ENCODE measurements around the gene OSMR. TPM values are rescaled to one million over a fixed set of nuclear protein-coding genes. Genes with fewer than 3 reads are reported as not detected.
"Not testable (repeated sequence)": the region's sequence is repeated elsewhere in the genome, so short reads cannot be mapped to it uniquely, and the experiment has no call there.

The OSMR gene
- total RNA-seq, 2 experiments from 2014 or later: 0.05 TPM; not detected in 1

GRCh38 chr5:38858839-38859238, 13.0 kb downstream of the OSMR start:
- Mint-ChIP-seq H3K36me3 (ENCODE audit: low read depth) (no peaks in the 10 kb centered on the region), H3K27ac (no peak overlapping the region), H3K4me1 (ENCODE audit: low read depth) (no peaks in the 10 kb centered on the region), H3K9me3 (ENCODE audit: insufficient read depth) (peaks cover 3% of the 10 kb centered on the region), H3K4me3 (no peak overlapping the region), H3K27me3 (ENCODE audit: low read depth) (peaks cover 9% of the 10 kb centered on the region)
- ATAC-seq (no peak), DNase-seq (no peak)
- POLR2A ChIA-PET: no interaction called here
- CTCF ChIA-PET: no interaction called here

GRCh38 chr5:38861986-38862770, 16.4 kb downstream of the OSMR start:
- H3K4me3 Mint-ChIP-seq; POLR2A ChIA-PET; ATAC-seq; DNase-seq; H3K36me3 Mint-ChIP-seq (ENCODE audit: low read depth); H3K4me1 Mint-ChIP-seq (ENCODE audit: low read depth); H3K27ac Mint-ChIP-seq; CTCF ChIA-PET: not testable (repeated sequence)
- H3K27me3 Mint-ChIP-seq (ENCODE audit: low read depth): peaks cover 11% of the 10 kb centered on the region
- H3K9me3 Mint-ChIP-seq (ENCODE audit: insufficient read depth): peaks cover 15% of the 10 kb centered on the region

DNA sequence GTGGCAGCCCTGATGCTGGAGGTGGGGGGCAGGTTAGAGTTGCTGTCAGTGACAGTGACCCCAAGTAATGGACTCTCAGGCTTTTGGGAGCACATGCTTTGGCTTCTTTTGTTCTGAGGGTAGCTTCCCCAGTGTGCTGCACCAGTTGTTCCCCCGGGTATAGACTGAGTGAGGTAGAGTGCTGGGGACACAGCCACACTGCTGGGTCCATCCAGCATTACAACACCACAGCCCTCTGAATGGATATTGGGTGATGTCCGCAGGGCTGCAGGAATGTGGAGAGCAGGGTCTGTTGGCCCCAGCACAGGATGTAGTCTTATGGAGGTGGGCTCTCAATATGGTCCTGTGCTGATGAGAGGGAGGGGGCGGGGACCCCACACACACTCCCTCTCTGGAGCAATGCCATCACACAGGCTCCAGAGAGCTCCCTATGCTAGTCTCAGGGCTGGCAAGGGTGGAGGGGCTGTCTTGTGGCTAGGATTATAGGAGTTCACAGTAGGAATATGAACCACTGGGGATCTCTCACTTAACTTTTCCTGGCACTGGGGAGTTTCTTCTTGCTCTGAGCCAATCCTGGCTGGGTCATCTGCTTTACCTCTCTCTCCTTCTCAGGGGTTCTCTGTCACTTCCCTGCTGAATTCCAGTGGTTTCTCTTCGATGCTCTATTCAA, 20.7 kb downstream of the OSMR start:
- H3K27ac Mint-ChIP-seq: no peak overlapping the region

DNA sequence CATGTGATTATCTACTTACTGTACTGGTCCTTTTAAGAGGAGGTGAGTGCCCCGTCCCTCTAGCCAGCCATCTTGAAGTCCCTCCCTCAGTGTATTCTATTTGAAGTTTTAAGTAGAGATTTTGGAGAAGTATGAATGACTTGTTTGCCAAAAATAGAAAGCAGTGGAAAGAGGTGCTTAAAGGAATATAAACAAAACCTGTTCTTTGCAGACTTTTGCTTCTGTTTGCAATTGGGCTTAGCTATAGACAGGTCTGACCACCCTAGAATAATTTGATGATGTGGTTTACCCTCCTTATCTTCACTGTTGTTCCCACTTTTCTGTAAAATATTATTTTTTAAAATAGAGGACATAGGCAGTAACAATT, 21.2 kb downstream of the OSMR start:
- Mint-ChIP-seq H3K27me3 (ENCODE audit: low read depth) (peaks cover 13% of the 10 kb centered on the region), H3K9me3 (ENCODE audit: insufficient read depth) (peaks cover 15% of the 10 kb centered on the region), H3K36me3 (ENCODE audit: low read depth) (no peaks in the 10 kb centered on the region), H3K4me1 (ENCODE audit: low read depth) (no peaks in the 10 kb centered on the region), H3K27ac (no peak overlapping the region), H3K4me3 (no peak overlapping the region)
- ChIA-PET POLR2A (no interaction called here), CTCF (no interaction called here)
- no peak for ATAC-seq
- no peak for DNase-seq

More for the DNA sequence above, 20.7 kb downstream of the OSMR start:
- H3K9me3 Mint-ChIP-seq (ENCODE audit: insufficient read depth): peaks cover 15% of the 10 kb centered on the region
- H3K4me3 Mint-ChIP-seq: no peak overlapping the region
- no peaks in the 10 kb centered on the region for H3K4me1 Mint-ChIP-seq (ENCODE audit: low read depth)
- H3K36me3 Mint-ChIP-seq (ENCODE audit: low read depth): no peaks in the 10 kb centered on the region
- POLR2A ChIA-PET: no interaction called here
- H3K27me3 Mint-ChIP-seq (ENCODE audit: low read depth): peaks cover 13% of the 10 kb centered on the region
- ATAC-seq: no peak
- no peak for DNase-seq
- CTCF ChIA-PET: no interaction called here

- CTCF ChIA-PET: no interaction called here
These were observed 21.6 kb downstream of the OSMR start for GRCh38 chr5:38867416-38867815.

GRCh38 chr5:38870595-38870994, 24.8 kb downstream of the OSMR start:
- Mint-ChIP-seq H3K4me3 (no peak overlapping the region), H3K9me3 (ENCODE audit: insufficient read depth) (no peaks in the 10 kb centered on the region), H3K27me3 (ENCODE audit: low read depth) (peaks cover 20% of the 10 kb centered on the region), H3K36me3 (ENCODE audit: low read depth) (no peaks in the 10 kb centered on the region), H3K27ac (no peak overlapping the region), H3K4me1 (ENCODE audit: low read depth) (no peaks in the 10 kb centered on the region)
- DNase-seq: no peak
- ATAC-seq: no peak
- CTCF ChIA-PET: no interaction called here
- POLR2A ChIA-PET: no interaction called here

More at GRCh38 chr5:38867416-38867815, 21.6 kb downstream of the OSMR start:
- H3K27me3 Mint-ChIP-seq (ENCODE audit: low read depth): peaks cover 13% of the 10 kb centered on the region
- POLR2A ChIA-PET: no interaction called here
- H3K36me3 Mint-ChIP-seq (ENCODE audit: low read depth): no peaks in the 10 kb centered on the region
- no peak overlapping the region for H3K4me3 Mint-ChIP-seq
- no peak for ATAC-seq
- no peaks in the 10 kb centered on the region for H3K4me1 Mint-ChIP-seq (ENCODE audit: low read depth)
- no peak overlapping the region for H3K27ac Mint-ChIP-seq
- DNase-seq: no peak
- H3K9me3 Mint-ChIP-seq (ENCODE audit: insufficient read depth): peaks cover 15% of the 10 kb centered on the region

DNA sequence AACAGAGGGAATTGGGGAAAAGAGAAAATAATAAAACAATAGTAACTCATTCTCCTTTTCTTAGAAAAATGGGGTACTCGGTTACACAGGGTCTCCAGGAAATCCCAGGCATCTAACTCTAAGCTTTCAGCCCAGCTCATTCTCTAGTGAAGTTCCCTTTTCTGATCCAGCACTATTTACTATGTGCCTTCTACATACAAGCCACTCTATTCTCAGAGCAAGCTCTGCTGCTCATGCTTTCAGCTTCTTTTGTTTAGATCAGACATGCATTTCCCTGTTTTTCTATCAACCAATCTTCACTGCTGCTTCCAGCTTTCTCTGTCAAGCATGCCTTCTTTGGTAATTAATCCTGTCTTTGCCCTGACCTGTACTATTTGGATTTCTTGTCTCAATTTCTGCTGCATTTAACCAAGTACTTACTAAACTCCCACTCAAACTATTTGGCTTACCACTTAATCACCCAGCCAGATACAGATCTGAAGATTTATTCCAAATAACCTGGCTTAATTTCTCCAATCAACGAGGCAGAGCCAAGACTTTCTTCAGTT, 25.3 kb downstream of the OSMR start:
- DNase-seq (no peak), ATAC-seq (no peak)
- CTCF ChIA-PET: no interaction called here
- no peak overlapping the region for H3K27ac Mint-ChIP-seq
- POLR2A ChIA-PET: no interaction called here
- H3K4me3 Mint-ChIP-seq: no peak overlapping the region
- H3K36me3 Mint-ChIP-seq (ENCODE audit: low read depth): no peaks in the 10 kb centered on the region
- peaks cover 20% of the 10 kb centered on the region for H3K27me3 Mint-ChIP-seq (ENCODE audit: low read depth)
- no peaks in the 10 kb centered on the region for H3K9me3 Mint-ChIP-seq (ENCODE audit: insufficient read depth)
- no peaks in the 10 kb centered on the region for H3K4me1 Mint-ChIP-seq (ENCODE audit: low read depth)

GRCh38 chr5:38871790-38872551, 26.2 kb downstream of the OSMR start:
- ChIA-PET CTCF (no interaction called here), POLR2A (no interaction called here)
- Mint-ChIP-seq H3K27me3 (ENCODE audit: low read depth) (peaks cover 22% of the 10 kb centered on the region), H3K4me3 (no peak overlapping the region), H3K4me1 (ENCODE audit: low read depth) (no peaks in the 10 kb centered on the region), H3K36me3 (ENCODE audit: low read depth) (no peaks in the 10 kb centered on the region), H3K9me3 (ENCODE audit: insufficient read depth) (no peaks in the 10 kb centered on the region), H3K27ac (no peak overlapping the region)
- ATAC-seq (no peak), DNase-seq (no peak)

- ATAC-seq (no peak), DNase-seq (no peak)
- peaks cover 23% of the 10 kb centered on the region for H3K27me3 Mint-ChIP-seq (ENCODE audit: low read depth)
- POLR2A ChIA-PET: no interaction called here
- no peaks in the 10 kb centered on the region for H3K4me1 Mint-ChIP-seq (ENCODE audit: low read depth)
- no peak overlapping the region for H3K4me3 Mint-ChIP-seq
- H3K9me3 Mint-ChIP-seq (ENCODE audit: insufficient read depth): no peaks in the 10 kb centered on the region
- no peak overlapping the region for H3K27ac Mint-ChIP-seq
- no peaks in the 10 kb centered on the region for H3K36me3 Mint-ChIP-seq (ENCODE audit: low read depth)
- CTCF ChIA-PET: no interaction called here
These were observed 27.0 kb downstream of the OSMR start for GRCh38 chr5:38872826-38873225.

DNA sequence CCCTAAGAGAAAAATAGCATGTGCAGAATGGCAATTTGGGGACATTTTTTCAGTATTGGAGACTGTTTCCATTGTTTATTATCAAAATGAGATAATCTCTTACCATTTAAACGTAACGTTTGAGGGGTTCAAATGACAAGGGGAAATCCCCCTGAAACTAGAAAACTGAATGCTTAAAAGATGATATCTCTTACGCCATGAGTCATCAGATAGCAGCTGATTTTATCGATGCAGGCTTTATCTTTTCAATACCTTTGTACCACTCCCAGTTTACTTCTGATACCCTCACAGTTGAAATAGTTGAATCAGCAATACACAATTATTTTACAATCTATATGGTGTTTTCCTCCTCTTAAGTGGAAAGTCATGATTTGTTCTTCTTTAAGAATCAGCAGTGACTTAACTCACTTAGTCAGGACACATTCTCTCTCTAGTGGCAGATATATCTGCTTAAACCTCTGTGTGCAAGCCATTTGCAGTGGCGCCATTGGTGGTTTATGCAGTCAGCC, 29.2 kb downstream of the OSMR start:
- H3K9me3 Mint-ChIP-seq (ENCODE audit: insufficient read depth): no peaks in the 10 kb centered on the region
- no peak overlapping the region for H3K4me3 Mint-ChIP-seq
- H3K27ac Mint-ChIP-seq: no peak overlapping the region
- ATAC-seq: no peak
- peaks cover 18% of the 10 kb centered on the region for H3K27me3 Mint-ChIP-seq (ENCODE audit: low read depth)
- ChIA-PET POLR2A (no interaction called here), CTCF (no interaction called here)
- H3K4me1 Mint-ChIP-seq (ENCODE audit: low read depth): no peaks in the 10 kb centered on the region
- DNase-seq: no peak
- H3K36me3 Mint-ChIP-seq (ENCODE audit: low read depth): no peaks in the 10 kb centered on the region

GRCh38 chr5:38878391-38879077, 32.7 kb downstream of the OSMR start:
- CTCF ChIA-PET: no interaction called here
- Mint-ChIP-seq H3K36me3 (ENCODE audit: low read depth) (no peaks in the 10 kb centered on the region), H3K27me3 (ENCODE audit: low read depth) (peaks cover 11% of the 10 kb centered on the region), H3K4me3 (no peak overlapping the region), H3K9me3 (ENCODE audit: insufficient read depth) (no peaks in the 10 kb centered on the region), H3K4me1 (ENCODE audit: low read depth) (no peaks in the 10 kb centered on the region), H3K27ac (no peak overlapping the region)
- no peak for DNase-seq
- POLR2A ChIA-PET: no interaction called here
- no peak for ATAC-seq
